HL-60/S4 (cell line): Measurements from ENCODE around the gene OTOG.

Source experiments
- in situ Hi-C: fragments of 300-500 bp; cut with MboI; formaldehyde crosslinking; loops from 2 replicates; pipeline ENCODE4 v1.14.3; 2022; ENCODE audit warnings: low sequenced_read_pairs

Gene OTOG

GRCh38 chr11:17533778-17534415, 13.2 kb upstream of the OTOG start:
- in situ Hi-C loops = loop anchor here (25.0 kb wide), 1 partner anchor 297 kb away; no protein-coding TSS in a partner anchor

GRCh38 chr11:17535488-17535887, 11.6 kb upstream of the OTOG start:
- in situ Hi-C loops = loop anchor here (25.0 kb wide), 1 partner anchor 298 kb away; no protein-coding TSS in a partner anchor

- in situ Hi-C loops = loop anchor here (25.0 kb wide), 1 partner anchor 300 kb away; no protein-coding TSS in a partner anchor
These were observed 9.8 kb upstream of the OTOG start for GRCh38 chr11:17537261-17537660.

- in situ Hi-C loops = loop anchor here (25.0 kb wide), 1 partner anchor 301 kb away; no protein-coding TSS in a partner anchor
These were observed 9.0 kb upstream of the OTOG start for GRCh38 chr11:17538054-17538453.

GRCh38 chr11:17538731-17539130, 8.3 kb upstream of the OTOG start:
- in situ Hi-C loops = loop anchor here (25.0 kb wide), 1 partner anchor 301 kb away; no protein-coding TSS in a partner anchor

- in situ Hi-C loops = loop anchor here (25.0 kb wide), 1 partner anchor 304 kb away; no protein-coding TSS in a partner anchor
These were observed 6.3 kb upstream of the OTOG start for GRCh38 chr11:17540807-17541206.

- in situ Hi-C loops = loop anchor here (25.0 kb wide), 1 partner anchor 304 kb away; no protein-coding TSS in a partner anchor
These were observed 5.7 kb upstream of the OTOG start for GRCh38 chr11:17541330-17541885.

GRCh38 chr11:17542249-17542648, 4.8 kb upstream of the OTOG start:
- in situ Hi-C loops = loop anchor here (25.0 kb wide), 1 partner anchor 305 kb away; no protein-coding TSS in a partner anchor

- in situ Hi-C loops = loop anchor here (25.0 kb wide), 1 partner anchor 306 kb away; no protein-coding TSS in a partner anchor
These were observed 4.0 kb upstream of the OTOG start for GRCh38 chr11:17543041-17543440.

GRCh38 chr11:17543574-17544180, 3.4 kb upstream of the OTOG start:
- in situ Hi-C loops = loop anchor here (25.0 kb wide), 1 partner anchor 306 kb away; no protein-coding TSS in a partner anchor

- in situ Hi-C loops = loop anchor here (25.0 kb wide), 1 partner anchor 307 kb away; no protein-coding TSS in a partner anchor
These were observed 2.9 kb upstream of the OTOG start, which contains the start of gene USH1C for GRCh38 chr11:17544181-17544622. USH1C (minus strand) TSS chr11:17544416; CDS start chr11:17544307, 109 bp downstream.

- in situ Hi-C loops = loop anchor here (25.0 kb wide), 1 partner anchor 309 kb away; no protein-coding TSS in a partner anchor
These were observed 819 bp upstream of the OTOG start for GRCh38 chr11:17546240-17546639.

- in situ Hi-C loops = loop anchor here (25.0 kb wide), 1 partner anchor 311 kb away; no protein-coding TSS in a partner anchor
These were observed 873 bp downstream of the OTOG start for GRCh38 chr11:17547932-17548331.

- in situ Hi-C loops = loop anchor here (25.0 kb wide), 1 partner anchor 311 kb away; no protein-coding TSS in a partner anchor
These were observed 1.4 kb downstream of the OTOG start for GRCh38 chr11:17548444-17548843.

GRCh38 chr11:17550450-17551346, 3.6 kb downstream of the OTOG start:
- in situ Hi-C loops = no loop called here

GRCh38 chr11:17551347-17552040, 4.4 kb downstream of the OTOG start:
- in situ Hi-C loops = no loop called here

- in situ Hi-C loops = no loop called here
These were observed 4.9 kb downstream of the OTOG start for GRCh38 chr11:17552041-17552355.

GRCh38 chr11:17552392-17553248, 5.6 kb downstream of the OTOG start:
- in situ Hi-C loops = no loop called here

GRCh38 chr11:17553249-17553546, 6.1 kb downstream of the OTOG start:
- in situ Hi-C loops = no loop called here
